Measurements from ENCODE around the gene ISCU. TPM values are rescaled to one million over a fixed set of nuclear protein-coding genes. Genes with fewer than 3 reads are reported as not detected.

The ISCU gene
- 44.1 and 45.1 TPM in 2 replicates for total RNA-seq

- intact Hi-C loops (cut with micrococcal nuclease): loop anchor here (1.0 to 10.0 kb wide), 11 partner anchors 56 to 1012 kb away; partner anchors contain the start of genes ALKBH2, CORO1C, MMAB and MVK
Observed at GRCh38 chr12:108562348-108563135, at the start of gene ISCU. Gene ISCU (plus strand): TSS chr12:108562596. CDS start chr12:108562623, 27 bp downstream.

- intact Hi-C loops (cut with micrococcal nuclease): loop anchor here (2.0 to 10.0 kb wide), 4 partner anchors 400 to 752 kb away; partner anchors contain the start of gene PRDM4
Observed at GRCh38 chr12:108514468-108514972, 47.9 kb upstream of the ISCU start.

GRCh38 chr12:108514973-108515814, 47.2 kb upstream of the ISCU start, which contains the start of gene FICD:
Gene FICD (plus strand): TSS chr12:108515277. CDS start chr12:108516973, 1,696 bp downstream.
- intact Hi-C loops (cut with micrococcal nuclease): loop anchor here (1.0 to 10.0 kb wide), 12 partner anchors 46 to 828 kb away; partner anchors contain the start of genes PRDM4, PWP1, SART3 and SELPLG

GRCh38 chr12:108515916-108516315, 46.5 kb upstream of the ISCU start:
- intact Hi-C loops (cut with micrococcal nuclease): loop anchor here (1.0 to 10.0 kb wide), 10 partner anchors 45 to 829 kb away; partner anchors contain the start of genes PWP1, SART3, SELPLG and SSH1

- intact Hi-C loops (cut with micrococcal nuclease): loop anchor here (5.0 to 10.0 kb wide), 7 partner anchors 101 to 829 kb away; partner anchors contain the start of genes PWP1, SELPLG, SSH1 and USP30
Observed at GRCh38 chr12:108516511-108517275, 45.7 kb upstream of the ISCU start.

GRCh38 chr12:108517288-108518100, 44.9 kb upstream of the ISCU start:
- intact Hi-C loops (cut with micrococcal nuclease): loop anchor here (5.0 to 10.0 kb wide), 7 partner anchors 100 to 830 kb away; partner anchors contain the start of genes PWP1, SELPLG, SSH1 and USP30

GRCh38 chr12:108518101-108518715, 44.2 kb upstream of the ISCU start:
- intact Hi-C loops (cut with micrococcal nuclease): loop anchor here (5.0 to 10.0 kb wide), 7 partner anchors 99 to 831 kb away; partner anchors contain the start of genes PWP1, SELPLG, SSH1 and USP30

- intact Hi-C loops (cut with micrococcal nuclease): loop anchor here (5.0 to 10.0 kb wide), 7 partner anchors 98 to 832 kb away; partner anchors contain the start of genes PWP1, SELPLG, SSH1 and USP30
Observed at GRCh38 chr12:108518716-108519496, 43.5 kb upstream of the ISCU start.

GRCh38 chr12:108519558-108519957, 42.8 kb upstream of the ISCU start:
- intact Hi-C loops (cut with micrococcal nuclease): loop anchor here (5.0 to 10.0 kb wide), 7 partner anchors 98 to 832 kb away; partner anchors contain the start of genes PWP1, SELPLG, SSH1 and USP30

- intact Hi-C loops (cut with micrococcal nuclease): no loop called here
Observed at GRCh38 chr12:108523365-108523764, 39.0 kb upstream of the ISCU start.

- intact Hi-C loops (cut with micrococcal nuclease): no loop called here
Observed at GRCh38 chr12:108525681-108526080, 36.7 kb upstream of the ISCU start.

GRCh38 chr12:108526482-108527165, 35.8 kb upstream of the ISCU start:
- intact Hi-C loops (cut with micrococcal nuclease): no loop called here

- intact Hi-C loops (cut with micrococcal nuclease): no loop called here
Observed at GRCh38 chr12:108527166-108527496, 35.3 kb upstream of the ISCU start.

- intact Hi-C loops (cut with micrococcal nuclease): no loop called here
Observed at GRCh38 chr12:108530161-108530560, 32.2 kb upstream of the ISCU start.

GRCh38 chr12:108531929-108532848, 30.2 kb upstream of the ISCU start:
- intact Hi-C loops (cut with micrococcal nuclease): no loop called here

GRCh38 chr12:108538146-108538545, 24.2 kb upstream of the ISCU start:
- intact Hi-C loops (cut with micrococcal nuclease): no loop called here
